GM19025 (cell line): ENCODE data around the gene OPHN1.

Experiments used
- ATAC-seq: cut with Tn5 transposase; IDR thresholded peaks from one replicate; pipeline ENCODE4 v1.9.1; 2021; ENCODE audit warnings: mild to moderate bottlenecking, low read depth, moderate library complexity; ENCODE audit not compliant: unreplicated experiment

Gene OPHN1, protein sequence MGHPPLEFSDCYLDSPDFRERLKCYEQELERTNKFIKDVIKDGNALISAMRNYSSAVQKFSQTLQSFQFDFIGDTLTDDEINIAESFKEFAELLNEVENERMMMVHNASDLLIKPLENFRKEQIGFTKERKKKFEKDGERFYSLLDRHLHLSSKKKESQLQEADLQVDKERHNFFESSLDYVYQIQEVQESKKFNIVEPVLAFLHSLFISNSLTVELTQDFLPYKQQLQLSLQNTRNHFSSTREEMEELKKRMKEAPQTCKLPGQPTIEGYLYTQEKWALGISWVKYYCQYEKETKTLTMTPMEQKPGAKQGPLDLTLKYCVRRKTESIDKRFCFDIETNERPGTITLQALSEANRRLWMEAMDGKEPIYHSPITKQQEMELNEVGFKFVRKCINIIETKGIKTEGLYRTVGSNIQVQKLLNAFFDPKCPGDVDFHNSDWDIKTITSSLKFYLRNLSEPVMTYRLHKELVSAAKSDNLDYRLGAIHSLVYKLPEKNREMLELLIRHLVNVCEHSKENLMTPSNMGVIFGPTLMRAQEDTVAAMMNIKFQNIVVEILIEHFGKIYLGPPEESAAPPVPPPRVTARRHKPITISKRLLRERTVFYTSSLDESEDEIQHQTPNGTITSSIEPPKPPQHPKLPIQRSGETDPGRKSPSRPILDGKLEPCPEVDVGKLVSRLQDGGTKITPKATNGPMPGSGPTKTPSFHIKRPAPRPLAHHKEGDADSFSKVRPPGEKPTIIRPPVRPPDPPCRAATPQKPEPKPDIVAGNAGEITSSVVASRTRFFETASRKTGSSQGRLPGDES

DNA sequence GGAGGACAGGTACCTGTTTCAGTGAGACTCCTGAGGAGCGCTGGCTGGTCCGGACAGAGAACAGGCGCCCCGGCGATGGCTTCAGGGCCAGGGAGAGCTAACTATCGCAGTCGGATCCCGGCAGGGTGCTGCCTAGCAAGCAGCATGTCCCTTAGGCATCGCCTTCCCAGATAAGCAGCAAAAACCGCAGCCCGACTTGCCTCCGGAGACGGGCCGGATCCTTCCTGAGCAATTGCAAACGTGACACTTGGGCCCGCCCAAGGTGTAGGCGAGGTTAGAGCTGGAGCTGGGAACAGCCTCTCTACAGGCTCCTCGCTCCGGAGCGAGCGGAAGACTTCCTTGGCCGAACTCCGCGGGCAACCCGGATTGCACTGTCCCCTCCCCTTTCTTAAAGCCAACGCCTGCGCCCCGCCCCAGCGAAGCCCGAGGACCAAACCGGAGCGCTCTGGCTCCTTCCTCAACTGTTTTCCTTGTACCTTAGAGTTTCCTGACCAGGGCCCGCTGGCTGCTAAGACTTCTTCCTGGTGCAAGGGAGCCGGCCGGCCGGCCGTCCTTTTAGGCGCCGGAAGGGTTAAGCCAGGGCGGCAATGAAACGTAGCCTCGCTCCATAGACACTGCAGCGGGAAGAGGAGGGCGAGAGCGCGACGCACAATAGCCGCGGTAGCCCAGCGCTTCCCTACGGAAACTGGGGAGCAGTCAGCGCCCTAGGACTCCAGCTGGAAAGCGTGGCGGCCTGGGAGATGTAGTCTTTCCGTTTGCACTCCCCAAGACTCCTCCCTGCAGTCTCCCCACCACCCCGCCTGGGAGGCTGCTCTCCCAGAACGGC lies at the start of gene OPHN1:
OPHN1 (minus strand) TSS at position 341 of the 826 bp plus-strand sequence. CDS start 475 bp downstream, outside the sequence.
- ATAC-seq, result no peak

DNA sequence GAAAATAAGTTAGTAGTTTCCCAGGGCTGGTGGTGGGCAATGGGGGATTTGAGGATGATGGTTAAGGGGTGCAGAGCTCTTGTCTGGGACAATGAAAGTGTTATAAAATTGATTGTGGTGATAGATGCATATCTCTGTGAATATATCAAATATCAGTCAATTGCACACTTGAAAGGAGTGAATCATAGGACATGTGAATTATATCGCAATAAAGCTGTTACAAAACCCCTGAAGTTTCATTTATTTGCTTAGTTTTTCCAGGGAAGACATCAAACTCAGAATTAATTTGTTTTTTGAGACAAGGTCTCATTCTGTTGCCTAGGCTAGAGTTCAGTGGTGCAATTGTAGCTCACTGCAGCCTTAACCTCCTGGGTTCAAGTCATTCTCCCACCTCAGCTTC lies 47.7 kb upstream of the OPHN1 start:
- ATAC-seq, result no peak

DNA sequence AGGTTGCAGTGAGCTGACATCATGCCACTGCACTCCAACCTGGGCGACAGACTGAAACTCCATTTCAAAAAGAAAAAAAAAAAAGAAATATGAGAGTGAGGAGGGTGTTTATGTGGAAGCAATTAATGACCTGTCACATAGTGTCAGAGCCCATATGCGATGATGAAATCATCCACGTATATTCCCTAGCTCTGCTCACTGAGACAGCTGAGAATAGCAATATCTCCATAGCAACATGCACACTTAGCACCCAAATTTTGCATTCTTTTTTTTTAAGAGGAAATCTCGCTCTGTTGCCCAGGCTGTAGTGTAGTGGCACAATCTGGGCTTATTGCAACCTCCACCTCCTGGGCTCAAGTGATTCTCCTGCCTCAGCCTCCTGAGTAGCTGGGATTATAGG lies 31.5 kb upstream of the OPHN1 start:
- ATAC-seq, result no peak

DNA sequence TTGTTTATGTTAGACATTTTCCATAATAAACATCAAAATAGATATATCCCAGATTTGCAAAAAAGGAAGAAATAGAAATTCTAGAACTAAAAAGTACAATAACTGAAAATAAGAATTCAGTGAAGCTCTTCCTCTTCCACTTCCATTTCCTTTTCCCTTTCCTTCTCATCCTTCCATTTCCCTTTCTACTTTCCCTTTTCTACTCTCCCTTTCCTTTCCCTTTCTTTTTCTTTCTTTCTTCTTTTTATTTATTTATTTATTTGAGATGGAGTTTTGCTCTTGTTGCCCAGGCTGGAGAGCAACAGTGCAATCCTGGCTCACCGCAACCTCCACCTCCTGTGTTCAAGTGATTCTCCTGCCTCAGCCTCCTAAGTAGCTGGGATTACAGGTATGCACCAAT lies 30.6 kb upstream of the OPHN1 start:
- ATAC-seq, result no peak

DNA sequence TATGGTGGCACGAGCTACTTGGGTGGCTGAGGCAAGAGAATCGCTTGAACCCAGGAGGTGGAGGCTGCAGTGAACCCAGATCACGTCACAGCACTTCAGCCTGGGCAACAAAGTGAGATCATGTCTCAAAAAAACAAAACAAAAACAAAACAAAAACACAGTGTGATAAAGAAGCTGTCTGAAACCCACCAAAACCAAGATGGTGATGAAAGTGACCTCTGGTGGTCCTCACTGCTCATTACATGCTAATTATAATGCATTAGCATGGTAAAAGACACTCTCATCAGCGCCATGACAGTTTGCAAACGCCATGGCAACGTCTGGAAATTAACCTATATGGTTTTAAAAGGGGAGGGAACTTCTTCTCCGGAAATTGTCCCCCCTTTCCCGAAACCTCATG lies 29.4 kb upstream of the OPHN1 start:
- ATAC-seq, result no peak

DNA sequence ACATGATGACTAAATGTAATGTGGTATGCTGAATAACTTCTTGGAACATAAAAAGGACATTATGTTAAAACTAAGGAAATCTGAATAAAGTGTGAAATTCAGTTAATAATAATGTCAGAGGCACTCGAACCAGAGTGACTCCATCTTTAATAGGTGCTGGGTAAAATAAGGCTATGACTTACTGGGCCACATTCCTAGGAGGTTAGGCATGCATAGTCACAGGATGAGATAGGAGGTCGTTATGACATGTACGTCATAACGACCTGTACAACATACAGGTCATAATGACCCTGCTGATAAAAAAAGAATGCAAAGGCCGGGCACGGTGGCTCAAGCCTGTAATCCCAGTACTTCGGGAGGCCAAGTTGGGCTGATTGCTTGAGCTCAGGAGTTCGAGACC lies 28.9 kb upstream of the OPHN1 start:
- no peak for ATAC-seq

DNA sequence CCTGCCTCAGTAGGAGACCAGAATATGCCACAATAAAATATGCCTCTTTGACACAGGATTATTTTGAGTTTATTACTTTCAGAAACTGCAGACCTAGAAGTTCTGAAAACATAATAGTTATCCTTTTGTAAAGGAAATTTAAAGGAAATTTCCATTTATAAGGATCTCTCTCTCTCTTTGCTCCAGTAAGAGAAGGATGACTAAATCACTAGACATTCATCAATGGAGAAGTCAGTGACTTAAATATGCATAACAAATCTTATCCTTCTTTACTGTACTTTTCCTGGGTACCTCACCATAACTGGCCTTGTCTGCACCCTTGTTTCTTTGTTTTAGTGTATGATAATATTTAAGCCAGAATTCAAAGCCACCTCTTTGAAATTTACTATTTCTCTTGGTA lies 28.3 kb upstream of the OPHN1 start:
- no peak for ATAC-seq

DNA sequence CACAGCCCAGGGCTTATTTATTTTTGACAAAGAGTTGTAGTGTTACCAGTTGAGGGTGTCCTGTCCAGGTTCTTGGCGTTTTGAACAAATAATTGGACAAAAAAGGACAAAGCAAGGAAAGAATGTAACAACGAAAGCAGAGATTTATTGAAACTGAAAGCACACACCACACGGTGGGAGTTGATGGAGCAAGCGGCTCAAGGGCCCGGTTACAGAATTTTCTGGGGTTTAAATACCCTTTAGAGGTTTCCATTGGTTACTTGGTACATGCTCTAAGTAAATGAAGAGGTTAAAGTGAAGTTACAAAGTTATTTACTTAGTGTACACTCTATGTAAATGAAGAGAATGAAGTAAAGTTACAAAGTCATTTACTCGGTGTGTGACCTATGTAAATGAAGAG lies 27.8 kb upstream of the OPHN1 start:
- ATAC-seq, result no peak

DNA sequence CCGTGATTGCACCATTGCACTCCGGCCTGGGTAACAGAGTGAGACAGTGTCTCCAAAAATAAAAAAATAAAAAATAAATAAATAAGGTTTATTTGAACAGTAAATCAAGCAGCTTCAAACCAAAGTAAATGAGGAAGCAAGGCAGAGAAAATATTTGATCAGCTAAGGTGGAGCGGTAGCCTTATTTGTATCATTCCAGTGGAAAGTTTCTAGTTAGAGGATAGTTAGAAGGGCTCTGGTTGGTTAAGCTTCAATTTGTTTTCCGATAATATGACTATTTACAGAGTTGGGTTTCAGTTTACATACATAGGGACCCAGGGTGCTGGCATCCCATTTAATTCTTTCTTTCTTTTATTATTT lies 21.8 kb upstream of the OPHN1 start:
- no peak for ATAC-seq

DNA sequence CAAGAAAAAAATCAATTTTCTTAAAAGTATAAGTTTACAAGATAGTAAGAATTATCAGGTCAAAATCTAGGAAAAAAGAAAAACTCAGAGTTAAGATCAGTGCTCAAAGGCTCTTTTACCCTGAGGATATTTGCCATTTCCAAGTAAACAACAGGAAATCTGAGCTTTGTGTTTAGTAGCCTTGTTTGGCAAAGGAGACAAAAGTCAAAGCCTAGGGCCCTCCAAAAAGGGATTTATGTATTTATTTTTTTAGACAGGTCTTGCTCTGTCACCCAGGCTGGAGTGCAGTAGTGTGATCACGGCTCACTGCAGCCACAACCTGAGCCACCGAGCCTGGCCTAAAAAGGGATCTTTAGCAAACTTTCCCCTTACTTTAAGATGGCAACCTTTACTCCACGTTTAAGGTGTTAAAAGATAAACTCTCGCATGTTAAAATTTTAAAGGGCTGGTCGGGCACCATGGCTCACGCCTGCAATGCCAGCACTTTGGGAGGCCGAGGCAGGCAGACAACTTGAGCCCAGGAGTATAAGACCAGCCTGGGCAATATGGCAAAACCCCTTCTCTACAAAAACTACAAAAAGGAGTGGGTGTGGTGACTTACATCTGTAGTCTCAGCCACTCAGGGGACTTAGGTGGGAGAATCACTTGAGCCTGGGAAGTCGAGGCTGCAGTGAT lies 21.3 kb upstream of the OPHN1 start:
- no peak for ATAC-seq

DNA sequence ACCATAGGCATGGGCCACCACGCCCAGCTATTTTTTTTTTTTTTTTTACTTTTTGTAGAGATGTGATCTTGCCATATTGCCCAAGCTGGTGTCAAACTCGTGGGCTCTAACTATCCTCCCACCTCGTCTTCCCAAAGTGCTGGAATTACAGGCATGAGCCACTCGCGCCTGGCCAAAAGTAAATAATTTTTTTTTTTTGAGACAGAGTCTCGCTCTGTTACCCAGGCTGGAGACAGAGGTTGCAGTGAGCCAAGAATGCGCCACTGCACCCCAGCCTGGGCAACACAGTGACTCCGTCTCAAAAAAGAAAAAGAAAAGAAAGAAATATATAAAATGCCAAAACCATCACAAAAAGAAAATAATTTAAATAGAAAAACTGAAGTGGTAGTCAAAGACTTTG lies 18.4 kb upstream of the OPHN1 start:
- ATAC-seq, result no peak

DNA sequence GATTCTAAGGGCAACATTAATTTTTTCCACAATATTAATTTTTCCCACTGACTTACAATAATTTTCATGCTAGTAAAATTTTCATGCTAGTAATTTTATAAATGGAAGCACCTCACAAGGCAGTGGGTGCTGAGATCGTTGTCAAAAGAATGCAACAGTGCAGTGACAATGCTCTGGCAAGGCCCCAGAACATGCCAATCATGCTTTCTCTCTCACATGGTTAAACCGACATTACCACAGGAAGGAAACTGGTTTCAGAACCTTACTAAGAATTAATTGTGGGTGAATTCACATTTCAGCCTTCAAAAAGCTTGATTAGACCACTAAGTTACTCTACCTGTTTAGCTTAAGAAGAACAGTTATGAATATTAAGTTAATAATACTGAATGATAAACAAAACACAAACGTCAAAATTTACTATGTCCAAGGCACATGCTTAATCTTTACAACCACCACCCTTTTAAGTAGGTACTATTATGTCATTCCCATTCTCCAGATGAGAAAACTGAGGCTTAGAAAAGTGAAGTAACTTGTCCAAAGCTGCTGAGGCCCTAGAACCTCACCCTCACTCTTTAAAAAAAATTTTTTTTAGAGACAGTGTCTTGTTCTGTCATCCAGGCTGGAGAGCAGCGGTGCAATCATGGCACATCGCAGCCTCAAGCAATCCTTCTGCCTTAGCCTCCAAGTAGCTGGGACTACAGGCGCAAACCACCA lies 10.0 kb upstream of the OPHN1 start:
- no peak for ATAC-seq

DNA sequence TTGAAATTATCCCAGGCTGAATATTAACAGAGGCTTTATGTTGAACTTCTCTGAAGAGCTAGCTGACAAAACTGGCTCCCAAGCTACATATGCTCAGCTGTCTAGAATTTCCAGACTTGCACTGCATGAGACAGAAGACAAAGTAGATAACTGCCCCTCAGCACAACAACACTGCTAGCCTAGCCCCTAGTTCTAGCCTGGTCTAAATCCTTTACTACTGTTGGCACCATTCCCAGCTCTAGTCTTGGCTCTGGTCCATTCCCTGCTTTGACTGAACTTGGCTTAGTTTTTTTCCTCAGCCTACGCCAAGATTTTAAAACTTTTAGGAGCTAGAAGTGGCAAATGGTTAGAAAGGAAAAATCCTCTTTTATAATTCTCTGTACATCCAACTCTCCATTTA lies 7.6 kb upstream of the OPHN1 start:
- no peak for ATAC-seq

DNA sequence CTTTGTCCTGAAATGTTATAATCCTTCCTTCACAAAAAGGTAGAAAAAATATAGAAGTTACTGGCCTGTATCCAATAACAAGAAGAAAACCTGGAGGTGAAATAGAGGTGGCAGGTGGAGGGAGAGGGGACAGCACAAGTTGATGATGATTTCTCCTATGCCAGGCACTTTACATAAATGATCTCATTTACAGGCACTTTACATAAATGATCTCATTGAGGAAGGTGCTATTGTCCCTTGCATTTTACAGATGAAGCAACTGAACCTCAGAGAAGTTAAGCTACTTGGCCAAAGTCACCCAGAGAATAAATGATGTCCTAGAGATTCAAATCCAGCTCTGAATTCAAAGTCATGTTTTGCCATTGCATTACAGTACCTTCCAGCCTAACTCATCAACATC lies 7.1 kb upstream of the OPHN1 start:
- no peak for ATAC-seq

DNA sequence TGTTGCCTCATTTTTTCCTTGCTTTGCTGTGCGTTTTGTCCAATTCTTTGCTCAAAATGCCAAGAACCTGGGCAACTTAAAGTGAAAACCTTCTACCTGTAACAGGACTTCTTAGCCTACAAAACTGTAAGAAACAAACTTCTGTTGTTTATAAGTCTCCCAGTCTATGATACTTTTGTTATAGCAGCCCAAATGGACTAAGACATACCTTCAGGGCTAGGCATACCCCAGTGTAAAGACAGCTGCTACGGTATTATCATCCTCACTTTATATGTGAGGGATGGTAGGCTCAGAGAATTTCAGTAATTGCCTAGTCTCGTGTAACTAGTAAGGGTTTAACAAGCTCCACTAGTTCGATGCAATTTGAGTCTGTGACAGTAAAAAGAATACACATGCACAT lies 6.0 kb upstream of the OPHN1 start:
- ATAC-seq, result no peak

DNA sequence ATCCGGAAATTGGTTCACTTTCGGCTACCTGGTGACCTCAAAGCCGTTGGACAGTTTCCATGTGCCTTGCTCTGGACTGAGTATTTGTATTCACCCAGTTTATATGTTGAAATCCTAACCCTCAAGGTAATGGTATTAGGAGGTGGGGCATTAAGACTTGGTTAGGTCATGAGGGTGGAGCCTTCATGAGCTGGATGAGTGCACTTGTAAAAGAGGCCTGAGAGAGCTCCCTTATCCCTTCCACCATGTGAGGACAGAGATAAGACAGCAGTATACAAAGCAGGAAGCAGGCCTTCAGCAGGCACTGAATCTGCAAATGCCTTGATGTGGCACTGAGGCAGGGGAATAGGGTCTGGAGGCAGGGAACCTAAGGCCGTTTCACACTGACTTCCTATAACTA lies 5.3 kb upstream of the OPHN1 start:
- ATAC-seq, result no peak

DNA sequence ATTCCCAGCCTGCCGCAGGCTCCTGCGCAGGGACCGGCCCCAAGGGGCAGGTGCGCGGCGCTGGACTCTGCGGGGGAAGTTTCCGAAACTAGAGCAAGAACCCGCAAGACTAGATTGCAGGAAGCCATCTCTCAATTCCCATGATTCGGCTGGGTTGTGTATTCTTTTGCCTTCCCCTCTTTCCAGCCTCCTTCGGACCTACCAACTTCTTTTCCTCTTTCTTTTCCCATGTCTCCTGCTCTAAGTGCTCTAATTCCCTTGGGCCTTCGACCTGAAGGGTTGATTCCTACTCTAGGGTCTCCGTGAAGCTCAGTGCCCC lies 645 bp upstream of the OPHN1 start:
- no peak for ATAC-seq

DNA sequence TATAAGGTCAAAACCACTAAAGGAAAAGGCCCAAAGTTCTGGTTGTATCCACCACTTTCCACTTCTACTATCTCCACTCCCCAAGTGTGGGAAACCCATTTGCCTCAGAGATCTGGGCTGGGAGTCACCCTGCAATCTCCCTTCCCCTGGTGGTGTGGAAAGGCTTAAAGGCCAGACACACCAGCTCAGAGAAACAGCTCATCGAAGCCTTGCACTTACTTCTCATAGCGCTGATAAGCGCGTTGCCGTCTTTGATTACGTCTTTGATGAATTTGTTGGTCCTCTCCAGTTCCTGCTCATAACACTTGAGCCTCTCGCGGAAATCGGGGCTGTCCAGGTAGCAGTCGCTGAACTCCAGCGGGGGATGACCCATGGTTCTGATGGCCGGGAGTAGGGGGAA lies 647 bp downstream of the OPHN1 start:
- ATAC-seq, result no peak

DNA sequence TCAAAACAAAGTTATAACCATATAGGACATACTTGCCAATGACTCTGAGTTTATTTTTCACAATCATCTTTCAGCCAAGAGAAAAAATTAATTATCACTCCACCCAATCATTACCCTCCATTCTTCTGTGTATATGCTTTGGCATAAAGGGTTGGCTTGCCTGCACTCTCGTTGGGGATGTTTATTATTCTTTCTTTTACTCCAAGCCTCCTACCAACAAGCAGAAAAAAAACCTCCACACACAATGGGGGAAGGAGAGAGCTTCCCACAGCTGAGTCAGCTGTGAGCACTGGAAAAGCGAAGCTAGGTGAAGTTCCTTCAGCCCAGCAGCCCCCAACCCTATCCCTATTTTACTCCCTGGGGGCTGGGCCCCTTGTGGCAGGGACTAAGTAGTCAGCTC lies 1.5 kb downstream of the OPHN1 start:
- no peak for ATAC-seq

DNA sequence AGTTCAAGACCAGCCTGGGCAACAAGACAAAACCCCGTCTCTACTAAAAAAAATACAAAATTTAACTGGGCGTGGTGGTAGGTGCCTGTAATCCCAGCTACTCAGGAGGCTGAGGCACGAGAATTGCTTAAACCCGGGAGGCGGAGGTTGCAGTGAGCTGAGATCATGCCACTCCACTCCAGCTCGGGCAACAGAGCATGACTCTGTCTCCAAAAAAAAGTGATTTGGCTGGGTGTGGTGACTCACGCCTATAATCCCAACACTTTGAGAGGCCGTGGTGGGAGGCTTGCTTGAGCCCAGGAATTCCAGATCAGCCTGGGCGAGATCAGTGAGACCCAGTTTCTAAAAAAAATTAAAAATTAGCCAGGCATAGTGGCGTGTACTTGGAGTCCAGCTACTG lies 4.1 kb downstream of the OPHN1 start:
- ATAC-seq, result no peak
